Caco-2 (cell line): ENCODE data around the gene MON2. TPM values are rescaled to one million over a fixed set of nuclear protein-coding genes. Genes with fewer than 3 reads are reported as not detected.

Experiments used
- BruUV-seq: library from RNA; stranded (reverse); fragments of 400-500 nt; replicated peaks from 2 replicates; lab custom pipeline; 2021; lab: Mats Ljungman, UMichigan
- CTCF ChIA-PET: fragments of 300-600 bp; sonication (Branson Sonifier 250); formaldehyde crosslinking; loops from one replicate; lab custom pipeline; 2022; ENCODE audit warnings: antibody characterized with exemption; lab: Charles Lee
- POLR2A ChIA-PET: fragments of 300-600 bp; sonication (Branson Sonifier 250); formaldehyde crosslinking; loops from one replicate; lab custom pipeline; 2022; ENCODE audit warnings: antibody characterized with exemption; lab: Charles Lee
- DNase-seq, 2 experiments: peaks; one replicate each; pipeline versions ENCODE4 v3.0.0 to v3.0.0-alpha.2; 2020 to 2022
- H3K27me3 ChIP-seq: replicated peaks from 2 replicates; pipeline ENCODE4 v1.6.0; 2011; ENCODE audit warnings: low read length; ENCODE audit not compliant: control insufficient read depth, insufficient read depth
- H3K36me3 ChIP-seq: 2 replicates; pipeline ENCODE4 v1.5.1; 2011; ENCODE audit warnings: low read length; ENCODE audit not compliant: control insufficient read depth, insufficient read depth
- H3K4me1 ChIP-seq: fragments of 250-450 bp; sonication (Bioruptor Pico); 2 replicates; pipeline ENCODE4 v1.5.1; 2020; ENCODE audit warnings: mild to moderate bottlenecking
- H3K4me3 ChIP-seq: 2 replicates; pipeline ENCODE4 v1.5.1; 2011; ENCODE audit warnings: low read depth, mild to moderate bottlenecking, control low read depth, low read length
- H3K9me3 ChIP-seq: fragments of 250-450 bp; sonication (Bioruptor Pico); 2 replicates; pipeline ENCODE4 v1.5.1; 2020; ENCODE audit warnings: mild to moderate bottlenecking, moderate library complexity
- H3K27ac Mint-ChIP-seq: one replicate; pipeline ENCODE4 v1.8.0; 2022; ENCODE audit warnings: mixed read lengths; ENCODE audit not compliant: unreplicated experiment
- H3K27me3 Mint-ChIP-seq: one replicate; pipeline ENCODE4 v1.8.0; 2022; ENCODE audit warnings: mixed read lengths; ENCODE audit not compliant: insufficient read depth, unreplicated experiment
- H3K36me3 Mint-ChIP-seq: one replicate; pipeline ENCODE4 v1.8.0; 2022; ENCODE audit warnings: mild to moderate bottlenecking, mixed read lengths; ENCODE audit not compliant: insufficient read depth, unreplicated experiment
- H3K4me1 Mint-ChIP-seq: one replicate; pipeline ENCODE4 v1.8.0; 2022; ENCODE audit warnings: low read depth, mixed read lengths; ENCODE audit not compliant: unreplicated experiment
- H3K4me3 Mint-ChIP-seq: one replicate; pipeline ENCODE4 v1.8.0; 2022; ENCODE audit warnings: mild to moderate bottlenecking, moderate library complexity, mixed read lengths; ENCODE audit not compliant: unreplicated experiment
- H3K9me3 Mint-ChIP-seq: one replicate; pipeline ENCODE4 v1.8.0; 2022; ENCODE audit warnings: mixed read lengths; ENCODE audit not compliant: unreplicated experiment
- CTCF ChIP-seq, 2 experiments: fragments of 200-600 bp in 1 of 2; IDR thresholded peaks; 1 replicate in 1 of 2; 2 replicates in 1 of 2; pipeline versions ENCODE4 v1.5.1 to v1.8.0; 2011 to 2022; ENCODE audit warnings: antibody characterized with exemption in 1 of 2, control low read depth in 1 of 2, inconsistent platforms in 1 of 2, low read depth in 1 of 2, low read length in 1 of 2, mild to moderate bottlenecking in 1 of 2, moderate library complexity in 1 of 2; ENCODE audit not compliant: insufficient read depth in 1 of 2, severe bottlenecking in 1 of 2, unreplicated experiment in 1 of 2
- intact Hi-C: fragments of 100-400 bp; cut with micrococcal nuclease; formaldehyde crosslinking; loops from one replicate; pipeline ENCODE4 v1.10.0; 2022; ENCODE audit not compliant: unreplicated experiment
- total RNA-seq: library from RNA; stranded (reverse); gene quantifications from 2 replicates; pipeline ENCODE4 v1.2.3, GENCODE V29; 2022

Gene MON2
- total RNA-seq, 1 experiment from 2014 or later: 30.8 TPM

GRCh38 chr12:62542814-62543213 lies 76.2 kb downstream of the MON2 start:
- POLR2A ChIA-PET: no interaction called here
- intact Hi-C loops: no loop called here
- Histone ChIP-seq H3K9me3 (no peaks in the 10 kb centered on the region), H3K4me1 (no peaks in the 10 kb centered on the region), H3K36me3 (no peaks in the 10 kb centered on the region), H3K27me3 (no peaks in the 10 kb centered on the region), H3K4me3 (no peak overlapping the region)
- no peaks in the 10 kb centered on the region for H3K27me3 Mint-ChIP-seq
- no peak overlapping the region for H3K27ac Mint-ChIP-seq
- no peak for TF ChIP-seq CTCF (IDR thresholded peaks at IDR 0.05; ENCODE audit: insufficient read depth in 1 of 2, low read depth in 1 of 2, low read length in 1 of 2, severe bottlenecking in 1 of 2, unreplicated experiment in 1 of 2)
- H3K4me3 Mint-ChIP-seq: no peak overlapping the region
- H3K9me3 Mint-ChIP-seq: no peaks in the 10 kb centered on the region
- H3K4me1 Mint-ChIP-seq: no peaks in the 10 kb centered on the region
- CTCF ChIA-PET: no interaction called here
- H3K36me3 Mint-ChIP-seq: peaks cover 20% of the 10 kb centered on the region
- DNase-seq: no peak
- BruUV-seq: no TSS peak

- Mint-ChIP-seq H3K4me3 (no peak overlapping the region), H3K27me3 (no peaks in the 10 kb centered on the region), H3K27ac (no peak overlapping the region), H3K9me3 (no peaks in the 10 kb centered on the region), H3K36me3 (peaks cover 25% of the 10 kb centered on the region), H3K4me1 (no peaks in the 10 kb centered on the region)
- no peaks in the 10 kb centered on the region for H3K4me1 ChIP-seq
- no TSS peak for BruUV-seq
- POLR2A ChIA-PET: no interaction called here
- no peaks in the 10 kb centered on the region for H3K27me3 ChIP-seq
- CTCF ChIA-PET: no interaction called here
- intact Hi-C loops: no loop called here
- H3K9me3 ChIP-seq: no peaks in the 10 kb centered on the region
- no peak for TF ChIP-seq CTCF (IDR thresholded peaks at IDR 0.05; ENCODE audit: insufficient read depth in 1 of 2, low read depth in 1 of 2, low read length in 1 of 2, severe bottlenecking in 1 of 2, unreplicated experiment in 1 of 2)
- H3K36me3 ChIP-seq: no peaks in the 10 kb centered on the region
- DNase-seq: no peak
- H3K4me3 ChIP-seq: no peak overlapping the region
Observed at GRCh38 chr12:62543324-62543723, 76.7 kb downstream of the MON2 start.

GRCh38 chr12:62543741-62544140 lies 77.1 kb downstream of the MON2 start:
- H3K27me3 Mint-ChIP-seq: no peaks in the 10 kb centered on the region
- no peak overlapping the region for H3K4me3 Mint-ChIP-seq
- peaks cover 25% of the 10 kb centered on the region for H3K36me3 Mint-ChIP-seq
- H3K36me3 ChIP-seq: no peaks in the 10 kb centered on the region
- H3K9me3 ChIP-seq: no peaks in the 10 kb centered on the region
- no peak for TF ChIP-seq CTCF (IDR thresholded peaks at IDR 0.05; ENCODE audit: insufficient read depth in 1 of 2, low read depth in 1 of 2, low read length in 1 of 2, severe bottlenecking in 1 of 2, unreplicated experiment in 1 of 2)
- intact Hi-C loops: no loop called here
- H3K4me3 ChIP-seq: no peak overlapping the region
- H3K27me3 ChIP-seq: no peaks in the 10 kb centered on the region
- H3K9me3 Mint-ChIP-seq: no peaks in the 10 kb centered on the region
- no peaks in the 10 kb centered on the region for H3K4me1 Mint-ChIP-seq
- no peak for DNase-seq
- BruUV-seq: no TSS peak
- ChIA-PET CTCF (no interaction called here), POLR2A (no interaction called here)
- H3K4me1 ChIP-seq: no peaks in the 10 kb centered on the region
- no peak overlapping the region for H3K27ac Mint-ChIP-seq
